Smooth muscle cell (in vitro differentiated cells): ENCODE results near the gene GNPDA1. TPM values are rescaled to one million over a fixed set of nuclear protein-coding genes. Genes with fewer than 3 reads are reported as not detected.

Source experiments
- DNase-seq: peaks from one replicate; lab custom pipeline; 2025; ENCODE audit not compliant: unreplicated experiment; lab: John Stamatoyannopoulos, UW
- H2AFZ ChIP-seq: fragments of 200-600 bp; sonication (generic); 2 replicates; pipeline ENCODE4 v1.6.0; 2016; ENCODE audit warnings: antibody characterized with exemption, low read depth, mild to moderate bottlenecking
- H3F3A ChIP-seq: fragments of 200-600 bp; sonication (generic); 2 replicates; pipeline ENCODE4 v1.6.0; 2017; ENCODE audit warnings: antibody characterized with exemption, low read depth
- H3K27ac ChIP-seq: fragments of 200-600 bp; sonication (generic); 2 replicates; pipeline ENCODE4 v1.5.1; 2016; ENCODE audit warnings: low read depth, mild to moderate bottlenecking
- H3K27me3 ChIP-seq: fragments of 200-600 bp; sonication (generic); 2 replicates; pipeline ENCODE4 v1.6.1; 2016; ENCODE audit warnings: low read depth, mild to moderate bottlenecking
- H3K36me3 ChIP-seq: fragments of 200-600 bp; sonication (generic); 2 replicates; pipeline ENCODE4 v1.5.1; 2016; ENCODE audit warnings: low read depth
- H3K4me1 ChIP-seq: fragments of 200-600 bp; sonication (generic); 2 replicates; pipeline ENCODE4 v1.5.1; 2016; ENCODE audit warnings: low read depth
- H3K4me2 ChIP-seq: fragments of 200-600 bp; sonication (generic); 2 replicates; pipeline ENCODE4 v1.6.0; 2016; ENCODE audit warnings: mild to moderate bottlenecking
- H3K4me3 ChIP-seq: fragments of 200-600 bp; sonication (generic); 2 replicates; pipeline ENCODE4 v1.5.1; 2016; ENCODE audit warnings: mild to moderate bottlenecking
- H3K79me2 ChIP-seq: fragments of 200-600 bp; sonication (generic); 2 replicates; pipeline ENCODE4 v1.6.0; 2016; ENCODE audit warnings: low read depth, mild to moderate bottlenecking
- H3K9ac ChIP-seq: fragments of 200-600 bp; sonication (generic); 2 replicates; pipeline ENCODE4 v1.6.0; 2016; ENCODE audit warnings: low read depth
- H3K9me3 ChIP-seq: fragments of 200-600 bp; sonication (generic); replicated peaks from 2 replicates; pipeline ENCODE4 v1.5.1; 2016; ENCODE audit warnings: low read depth
- H4K20me1 ChIP-seq: fragments of 200-600 bp; sonication (generic); 2 replicates; pipeline ENCODE4 v1.6.0; 2016; ENCODE audit warnings: low read depth
- CTCF ChIP-seq: fragments of 200-600 bp; sonication (generic); IDR thresholded peaks from 2 replicates; pipeline ENCODE4 v1.5.1; 2017; ENCODE audit warnings: borderline replicate concordance, mild to moderate bottlenecking, antibody characterized with exemption; ENCODE audit not compliant: insufficient read depth, poor library complexity, severe bottlenecking
- WGBS: methylation state at CpG from one replicate; pipeline ENCODE4 v1.1.7; 2016; ENCODE audit warnings: low lambda C conversion rate; 5-methylcytosine and 5-hydroxymethylcytosine counted together
- polyA plus RNA-seq: library from polyadenylated mRNA; unstranded; fragments of >200 nt; fragmentation: Nextera tagmentation; extraction: Ambion mirVana; gene quantifications from 2 replicates; pipeline ENCODE4 v1.2.1, GENCODE V29; 2016
- total RNA-seq: library from RNA; depleted of rRNA; stranded (reverse); fragments of >200 nt; gene quantifications from 2 replicates; pipeline ENCODE4 v1.2.3, GENCODE V29; 2014

The GNPDA1 gene
- total and polyA plus RNA-seq, 2 experiments from 2014 or later = 29.6 to 30.3 TPM

DNA sequence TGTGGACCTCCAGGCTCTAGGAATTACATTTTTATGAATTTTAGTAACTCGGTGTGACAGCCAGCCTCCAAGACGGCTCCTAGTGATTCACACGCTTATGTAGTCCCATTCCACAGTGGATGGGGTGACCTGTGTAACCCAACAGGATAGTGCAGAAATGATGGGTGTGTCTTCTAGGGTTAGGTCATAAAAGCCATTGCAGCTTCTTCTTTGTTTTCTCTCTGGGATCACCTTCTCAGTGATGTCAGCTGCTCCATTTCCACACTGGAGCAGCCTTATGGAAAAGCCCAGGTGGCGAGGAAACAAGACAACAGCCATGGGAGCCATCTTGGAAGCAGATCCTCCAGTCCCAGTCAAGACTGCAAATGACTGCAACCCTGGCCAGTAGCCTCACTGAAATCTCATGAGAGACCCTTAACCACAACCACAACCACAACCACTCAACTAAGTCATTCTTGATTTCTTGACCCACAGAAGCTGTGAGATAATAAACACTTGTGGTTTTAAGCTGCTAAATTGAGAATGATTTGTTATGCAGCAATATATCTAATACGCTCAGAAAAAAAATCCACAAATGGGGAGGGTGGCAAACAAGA, 5.1 kb upstream of the GNPDA1 start:
- Histone ChIP-seq H3K36me3 (no peaks in the 10 kb centered on the region), H3K79me2 (no peaks in the 10 kb centered on the region), H3K4me1 (peaks cover 5% of the 10 kb centered on the region), H3K27ac (no peak overlapping the region), H3F3A (peaks cover 12% of the 10 kb centered on the region), H3K9ac (no peak overlapping the region), H3K4me2 (no peak overlapping the region), H4K20me1 (no peaks in the 10 kb centered on the region), H2AFZ (no peak overlapping the region), H3K4me3 (no peak overlapping the region), H3K27me3 (no peaks in the 10 kb centered on the region), H3K9me3 (no peaks in the 10 kb centered on the region)
- DNase-seq = no peak
- no peak for TF ChIP-seq CTCF
- WGBS = 84% methylated on average over 5 of the region's 5 CpGs

- WGBS = 95% methylated on average over 4 of the region's 4 CpGs
- no peak for DNase-seq
- H3K4me2 ChIP-seq = no peak overlapping the region
- H4K20me1 ChIP-seq = no peaks in the 10 kb centered on the region
- H3K9me3 ChIP-seq = no peaks in the 10 kb centered on the region
- no peak overlapping the region for H3K4me3 ChIP-seq
- peaks cover 11% of the 10 kb centered on the region for H3K4me1 ChIP-seq
- peak overlapping the region; percentile 57 for H3K27ac ChIP-seq
- H3F3A ChIP-seq = peaks cover 12% of the 10 kb centered on the region
- H3K27me3 ChIP-seq = no peaks in the 10 kb centered on the region
- H3K79me2 ChIP-seq = no peaks in the 10 kb centered on the region
- no peak for TF ChIP-seq CTCF
- no peak overlapping the region for H3K9ac ChIP-seq
- no peak overlapping the region for H2AFZ ChIP-seq
- H3K36me3 ChIP-seq = no peaks in the 10 kb centered on the region
These were observed 3.7 kb upstream of the GNPDA1 start for GRCh38 chr5:142016556-142016955.

- Histone ChIP-seq H3F3A (peaks cover 12% of the 10 kb centered on the region), H3K4me2 (no peak overlapping the region), H3K9ac (no peak overlapping the region), H3K79me2 (no peaks in the 10 kb centered on the region), H3K36me3 (no peaks in the 10 kb centered on the region), H4K20me1 (no peaks in the 10 kb centered on the region), H3K4me3 (no peak overlapping the region), H3K27ac (peak overlapping the region; percentile 57), H2AFZ (no peak overlapping the region), H3K27me3 (no peaks in the 10 kb centered on the region), H3K9me3 (no peaks in the 10 kb centered on the region), H3K4me1 (peaks cover 11% of the 10 kb centered on the region)
- 65% methylated on average over 6 of the region's 6 CpGs for WGBS
- DNase-seq = no peak
- no peak for TF ChIP-seq CTCF
These were observed 3.1 kb upstream of the GNPDA1 start for GRCh38 chr5:142015781-142016533.
